Nephron progenitor cell (in vitro differentiated cells): ENCODE measurements around the gene ANKAR.
"Not testable (repeated sequence)": the region's sequence is repeated elsewhere in the genome, so short reads cannot be mapped to it uniquely, and the experiment has no call there.

Experiments used
- DNase-seq: peaks from one replicate; pipeline ENCODE4 v3.0.0; 2021
- H3K27ac Mint-ChIP-seq: 2 replicates; pipeline ENCODE4 v1.8.0; 2021; ENCODE audit warnings: mild to moderate bottlenecking, moderate library complexity, mixed read lengths
- H3K27me3 Mint-ChIP-seq: 2 replicates; pipeline ENCODE4 v1.8.0; 2021; ENCODE audit warnings: mild to moderate bottlenecking, low read depth, mixed read lengths; ENCODE audit not compliant: poor library complexity
- H3K36me3 Mint-ChIP-seq: 2 replicates; pipeline ENCODE4 v1.8.0; 2021; ENCODE audit warnings: low read depth, mixed read lengths
- H3K4me1 Mint-ChIP-seq: 2 replicates; pipeline ENCODE4 v1.8.0; 2021; ENCODE audit warnings: mixed read lengths
- H3K4me3 Mint-ChIP-seq: 2 replicates; pipeline ENCODE4 v1.8.0; 2021; ENCODE audit warnings: mild to moderate bottlenecking, moderate library complexity, mixed read lengths
- H3K9me3 Mint-ChIP-seq: 2 replicates; pipeline ENCODE4 v1.8.0; 2021; ENCODE audit warnings: mild to moderate bottlenecking, moderate library complexity, mixed read lengths
- TF ChIP-seq, protein P1 (sequence below): fragments of 200-600 bp; sonication (generic); IDR thresholded peaks from 2 replicates; pipeline ENCODE4 v1.5.0; 2021; ENCODE audit warnings: antibody characterized with exemption

ANKAR gene

GRCh38 chr2:189709501-189710221 lies 35.2 kb downstream of the ANKAR start:
- Mint-ChIP-seq H3K4me3 (no peak overlapping the region), H3K36me3 (peaks cover 51% of the 10 kb centered on the region), H3K9me3 (peaks cover 43% of the 10 kb centered on the region), H3K27ac (no peak overlapping the region), H3K27me3 (peaks cover 7% of the 10 kb centered on the region), H3K4me1 (peaks cover 8% of the 10 kb centered on the region)
- TF ChIP-seq, protein P1, sequence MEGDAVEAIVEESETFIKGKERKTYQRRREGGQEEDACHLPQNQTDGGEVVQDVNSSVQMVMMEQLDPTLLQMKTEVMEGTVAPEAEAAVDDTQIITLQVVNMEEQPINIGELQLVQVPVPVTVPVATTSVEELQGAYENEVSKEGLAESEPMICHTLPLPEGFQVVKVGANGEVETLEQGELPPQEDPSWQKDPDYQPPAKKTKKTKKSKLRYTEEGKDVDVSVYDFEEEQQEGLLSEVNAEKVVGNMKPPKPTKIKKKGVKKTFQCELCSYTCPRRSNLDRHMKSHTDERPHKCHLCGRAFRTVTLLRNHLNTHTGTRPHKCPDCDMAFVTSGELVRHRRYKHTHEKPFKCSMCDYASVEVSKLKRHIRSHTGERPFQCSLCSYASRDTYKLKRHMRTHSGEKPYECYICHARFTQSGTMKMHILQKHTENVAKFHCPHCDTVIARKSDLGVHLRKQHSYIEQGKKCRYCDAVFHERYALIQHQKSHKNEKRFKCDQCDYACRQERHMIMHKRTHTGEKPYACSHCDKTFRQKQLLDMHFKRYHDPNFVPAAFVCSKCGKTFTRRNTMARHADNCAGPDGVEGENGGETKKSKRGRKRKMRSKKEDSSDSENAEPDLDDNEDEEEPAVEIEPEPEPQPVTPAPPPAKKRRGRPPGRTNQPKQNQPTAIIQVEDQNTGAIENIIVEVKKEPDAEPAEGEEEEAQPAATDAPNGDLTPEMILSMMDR = no peak
- no peak for DNase-seq

DNA sequence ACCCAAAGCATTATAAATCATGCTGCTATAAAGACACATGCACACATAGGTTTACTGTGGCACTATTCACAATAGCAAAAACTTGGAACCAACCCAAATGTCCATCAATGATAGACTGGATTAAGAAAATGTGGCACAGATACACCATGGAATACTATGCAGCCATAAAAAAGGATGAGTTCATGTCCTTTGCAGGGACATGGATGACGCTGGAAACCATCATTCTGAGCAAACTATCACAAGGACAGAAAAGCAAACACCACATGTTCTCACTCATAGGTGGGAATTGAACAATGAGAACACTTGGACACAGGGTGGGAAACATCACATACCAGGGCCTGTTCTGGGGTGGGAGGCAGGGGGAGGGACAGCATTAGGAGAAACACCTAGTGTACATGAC lies 43.1 kb downstream of the ANKAR start:
- H3K27me3 Mint-ChIP-seq, DNase-seq, H3K4me3 Mint-ChIP-seq, H3K4me1 Mint-ChIP-seq, H3K27ac Mint-ChIP-seq: not testable (repeated sequence)
- Mint-ChIP-seq H3K36me3 (peaks cover 25% of the 10 kb centered on the region), H3K9me3 (peaks cover 56% of the 10 kb centered on the region)

GRCh38 chr2:189719571-189719970 lies 45.1 kb downstream of the ANKAR start:
- H3K27ac Mint-ChIP-seq = no peak overlapping the region
- TF ChIP-seq, protein P1 = no peak

DNA sequence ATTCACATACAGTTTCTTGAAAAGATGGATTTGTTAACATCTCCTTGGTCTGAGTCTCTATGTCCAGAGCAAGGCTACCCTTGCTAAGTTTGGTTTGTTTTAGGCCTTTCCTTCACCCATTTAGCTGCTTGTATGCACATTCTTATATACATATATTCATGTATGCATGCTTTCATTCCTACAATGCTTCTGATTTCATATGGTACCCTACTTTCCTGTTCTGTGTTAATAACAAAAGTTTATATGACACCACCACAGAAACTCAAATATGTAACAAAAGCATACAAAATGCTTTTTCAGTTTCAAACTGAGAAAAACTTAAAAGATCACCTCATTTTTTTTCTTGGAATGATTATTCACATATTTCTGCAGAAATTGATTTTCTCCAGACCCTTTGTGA lies 48.7 kb downstream of the ANKAR start:
- no peak overlapping the region for H3K4me3 Mint-ChIP-seq
- no peak for DNase-seq

More at GRCh38 chr2:189719571-189719970, 45.1 kb downstream of the ANKAR start:
- peaks cover 36% of the 10 kb centered on the region for H3K9me3 Mint-ChIP-seq
- no peak for DNase-seq
- no peaks in the 10 kb centered on the region for H3K4me1 Mint-ChIP-seq
- peaks cover 18% of the 10 kb centered on the region for H3K36me3 Mint-ChIP-seq
- peaks cover 3% of the 10 kb centered on the region for H3K27me3 Mint-ChIP-seq
- H3K4me3 Mint-ChIP-seq = no peak overlapping the region

More for the DNA sequence above, 48.7 kb downstream of the ANKAR start:
- Mint-ChIP-seq H3K36me3 (peaks cover 11% of the 10 kb centered on the region), H3K27me3 (no peaks in the 10 kb centered on the region), H3K27ac (no peak overlapping the region), H3K9me3 (peaks cover 2% of the 10 kb centered on the region), H3K4me1 (no peaks in the 10 kb centered on the region)
- TF ChIP-seq, protein P1 = no peak
